Naive thymus-derived CD4-positive, alpha-beta T cell (primary cell): ENCODE measurements around the gene WNT6. TPM values are rescaled to one million over a fixed set of nuclear protein-coding genes. Genes with fewer than 3 reads are reported as not detected.

Experiments used
- ATAC-seq: fragments of 150-1000 bp; cut with Tn5 transposase; 2 replicates; pipeline ENCODE4 v1.10.0; 2021; ENCODE audit warnings: mild to moderate bottlenecking, moderate library complexity
- CTCF ChIA-PET: fragments of 350-600 bp; sonication (Branson Sonifier 250); formaldehyde crosslinking; loops from one replicate; lab custom pipeline; 2021; ENCODE audit warnings: antibody characterized with exemption; lab: Charles Lee
- POLR2A ChIA-PET: fragments of 350-600 bp; sonication (Branson Sonifier 250); formaldehyde crosslinking; loops from one replicate; lab custom pipeline; 2021; ENCODE audit warnings: antibody characterized with exemption, inconsistent platforms; lab: Charles Lee
- DNase-seq, 9 donors: peaks; one replicate each; pipeline versions ENCODE4 v3.0.0 to v3.0.0-alpha.2; 2020 to 2022; ENCODE audit warnings: mixed read lengths in 1 of 9
- H3K27ac ChIP-seq: one replicate; pipeline ENCODE4 v1.7.0; 2013; ENCODE audit warnings: mild to moderate bottlenecking, low read depth, low read length, moderate library complexity
- H3K27me3 ChIP-seq, 2 donors: one replicate each; pipeline ENCODE4 v1.7.0; 2013; ENCODE audit warnings: low read length in 2 of 2, mild to moderate bottlenecking in 2 of 2, moderate library complexity in 2 of 2; ENCODE audit not compliant: control insufficient read depth in 2 of 2, insufficient read depth in 2 of 2
- H3K36me3 ChIP-seq, 3 experiments: 1 replicate in 2 of 3; 2 replicates in 1 of 3; pipeline ENCODE4 v1.7.0; 2013; ENCODE audit warnings: low read length in 3 of 3, mild to moderate bottlenecking in 3 of 3, moderate library complexity in 1 of 3; ENCODE audit not compliant: insufficient read depth in 3 of 3, control insufficient read depth in 2 of 3
- H3K4me1 ChIP-seq, 2 donors: one replicate each; pipeline ENCODE4 v1.7.0; 2013; ENCODE audit warnings: low read length in 2 of 2, mild to moderate bottlenecking in 2 of 2, moderate library complexity in 1 of 2; ENCODE audit not compliant: control insufficient read depth in 2 of 2, insufficient read depth in 2 of 2
- H3K4me3 ChIP-seq: 2 replicates; pipeline ENCODE4 v1.7.0; 2013; ENCODE audit warnings: mild to moderate bottlenecking, low read length
- H3K9me3 ChIP-seq, 3 experiments: 1 replicate in 2 of 3; 2 replicates in 1 of 3; pipeline ENCODE4 v1.7.0; 2013; ENCODE audit warnings: low read length in 3 of 3; ENCODE audit not compliant: control insufficient read depth in 2 of 3
- H3K27ac Mint-ChIP-seq, 9 donors: one replicate each; pipeline ENCODE4 v1.8.0; 2020 to 2022; ENCODE audit warnings: mixed read lengths in 9 of 9, mild to moderate bottlenecking in 8 of 9, moderate library complexity in 5 of 9, inconsistent platforms in 2 of 9
- H3K27me3 Mint-ChIP-seq, 5 donors: one replicate each; pipeline ENCODE4 v1.8.0; 2021 to 2022; ENCODE audit warnings: mixed read lengths in 5 of 5, mild to moderate bottlenecking in 1 of 5
- H3K36me3 Mint-ChIP-seq, 5 donors: one replicate each; pipeline ENCODE4 v1.8.0; 2020 to 2022; ENCODE audit warnings: mixed read lengths in 5 of 5, mild to moderate bottlenecking in 3 of 5, inconsistent platforms in 1 of 5
- H3K4me1 Mint-ChIP-seq, 7 donors: one replicate each; pipeline ENCODE4 v1.8.0; 2020 to 2022; ENCODE audit warnings: mixed read lengths in 7 of 7, mild to moderate bottlenecking in 3 of 7, inconsistent platforms in 1 of 7
- H3K4me3 Mint-ChIP-seq, 10 donors: one replicate each; pipeline ENCODE4 v1.8.0; 2020 to 2022; ENCODE audit warnings: mild to moderate bottlenecking in 10 of 10, mixed read lengths in 10 of 10, moderate library complexity in 6 of 10, inconsistent platforms in 2 of 10
- H3K9me3 Mint-ChIP-seq, 11 donors: one replicate each; pipeline ENCODE4 v1.8.0; 2020 to 2022; ENCODE audit warnings: mixed read lengths in 11 of 11, mild to moderate bottlenecking in 4 of 11, inconsistent platforms in 1 of 11, moderate library complexity in 1 of 11
- intact Hi-C, 2 donors: fragments of 100-400 bp; cut with micrococcal nuclease; formaldehyde crosslinking; loops; one replicate each; pipeline ENCODE4 v1.15.1; 2023
- microRNA-seq: library from miRNA; unstranded; fragments of <30 nt; microRNA quantifications from one replicate; pipeline ENCODE4 v1.2.0, GENCODE V29; 2022; ENCODE audit warnings: borderline microRNAs expressed
- polyA plus RNA-seq, 2 donors: library from polyadenylated mRNA; unstranded; fragments of 300-500 nt; fragmentation: Illumina TruSeq; gene quantifications; one replicate each; pipeline ENCODE4 v1.2.3, GENCODE V29; 2021
- total RNA-seq, 6 experiments: library from RNA in 5 of 6; stranded (reverse) in 5 of 6; gene quantifications; 1 replicate in 5 of 6; 2 replicates in 1 of 6; pipeline ENCODE4 v1.2.3 and lab custom pipeline; 2021 to 2026

The WNT6 gene
- total and polyA plus RNA-seq, 7 experiments from 2014 or later = 0.11 to 0.22 TPM; not detected in 5

GRCh38 chr2:218910741-218911140 lies 51.1 kb downstream of the WNT6 start:
- CTCF ChIA-PET = interaction anchor here (0.7 to 2.3 kb wide), 3 partner anchors 12 to 166 kb away, joined by 3 to 10 read pairs (median 4); no protein-coding TSS in a partner anchor
- POLR2A ChIA-PET = no interaction called here
- H3K9me3 Mint-ChIP-seq = no peaks in the 10 kb centered on the region
- Histone ChIP-seq H3K9me3 (no peaks in the 10 kb centered on the region), H3K4me1 (peaks cover 10 to 12% of the 10 kb centered on the region in 2 donors), H3K36me3 (no peaks in the 10 kb centered on the region), H3K4me3 (no peak overlapping the region), H3K27ac (no peak overlapping the region), H3K27me3 (no peaks in the 10 kb centered on the region)
- peaks cover 0 to 12% (median 6%) of the 10 kb centered on the region in 7 donors for H3K4me1 Mint-ChIP-seq
- H3K36me3 Mint-ChIP-seq = no peaks in the 10 kb centered on the region
- ATAC-seq (no peak), DNase-seq (no peak)
- no peak overlapping the region for H3K4me3 Mint-ChIP-seq
- intact Hi-C loops = loop anchor here in 1 of 2 donors (5.0 kb wide), 1 partner anchor 33 kb away; no protein-coding TSS in a partner anchor
- peaks cover 12 to 42% (median 15%) of the 10 kb centered on the region in 5 donors for H3K27me3 Mint-ChIP-seq
- no peak overlapping the region for H3K27ac Mint-ChIP-seq

DNA sequence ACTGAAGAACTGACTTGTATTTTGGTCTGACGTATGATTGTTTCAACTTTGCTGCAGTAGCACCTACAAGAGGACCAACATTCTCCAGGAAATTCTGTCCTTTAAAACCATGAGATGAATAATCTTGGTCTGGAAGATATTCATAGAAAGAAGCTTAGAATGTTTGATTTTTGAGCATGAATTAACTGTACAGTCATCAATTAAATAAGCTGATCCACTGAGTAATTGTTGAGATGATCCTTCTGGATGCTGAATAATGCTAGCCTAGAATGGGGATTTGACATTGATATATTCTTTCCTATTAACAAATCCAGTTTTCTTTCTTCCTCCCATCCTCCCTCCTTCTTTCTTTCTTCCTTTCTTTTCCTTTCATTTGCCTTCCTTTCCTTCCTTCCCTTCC lies 60.9 kb downstream of the WNT6 start:
- Mint-ChIP-seq H3K4me3 (no peak overlapping the region), H3K27me3 (peaks cover 40 to 75% (median 59%) of the 10 kb centered on the region in 5 donors), H3K9me3 (peaks cover 3 to 15% (median 7%) of the 10 kb centered on the region in 11 donors), H3K36me3 (peaks cover 0 to 9% (median 0%) of the 10 kb centered on the region in 5 donors), H3K4me1 (no peaks in the 10 kb centered on the region), H3K27ac (no peak overlapping the region)
- no peaks in the 10 kb centered on the region for H3K9me3 ChIP-seq
- H3K27ac ChIP-seq = no peak overlapping the region
- CTCF ChIA-PET = no interaction called here
- ATAC-seq = no peak
- H3K4me3 ChIP-seq = no peak overlapping the region
- H3K36me3 ChIP-seq = no peaks in the 10 kb centered on the region
- intact Hi-C loops = no loop called here
- no peaks in the 10 kb centered on the region for H3K27me3 ChIP-seq
- no peak for DNase-seq
- POLR2A ChIA-PET = no interaction called here
- no peaks in the 10 kb centered on the region for H3K4me1 ChIP-seq

Small RNAs within 50 kb of the gene (microRNA-seq; reads per million reads assigned to microRNA genes)
- not detected for gene MIR9500

Other genes starting within 250 kb of the WNT6 start
- 10 to 100 TPM; 38.7 to 49.8 (median 40.8) TPM for gene ZNF142, start 200.2 kb upstream of the WNT6 start, total RNA-seq
- 10 to 100 TPM in 1 of 2 donors, 1 to 10 TPM in 1; 6.0 to 14.3 TPM for gene ZNF142, start 200.2 kb upstream of the WNT6 start, polyA plus RNA-seq
- 10 to 100 TPM; 21.4 to 62.0 (median 49.0) TPM for gene BCS1L, start 200.1 kb upstream of the WNT6 start, total RNA-seq
- 10 to 100 TPM; 15.5 to 21.2 TPM for gene BCS1L, start 200.1 kb upstream of the WNT6 start, polyA plus RNA-seq
- gene RNF25, start 187.8 kb upstream of the WNT6 start, total RNA-seq = 10 to 100 TPM; 12.6 to 33.4 (median 28.3) TPM
- gene RNF25, start 187.8 kb upstream of the WNT6 start, polyA plus RNA-seq = 10 to 100 TPM; 17.4 to 29.5 TPM
- gene STK36, start 187.7 kb upstream of the WNT6 start, total RNA-seq = 10 to 100 TPM; 18.9 to 28.1 (median 19.7) TPM
- gene STK36, start 187.7 kb upstream of the WNT6 start, polyA plus RNA-seq = 1 to 10 TPM; 2.6 to 3.6 TPM
- 10 to 100 TPM; 18.7 to 35.8 (median 21.2) TPM for gene TTLL4, start 149.0 kb upstream of the WNT6 start, total RNA-seq
- gene TTLL4, start 149.0 kb upstream of the WNT6 start, polyA plus RNA-seq = 1 to 10 TPM; 3.6 to 9.8 TPM
- 10 to 100 TPM in 1 of 5 experiments, 1 to 10 TPM in 3, under 1 TPM in 1; 0.19 to 10.6 (median 3.9) TPM for gene CYP27A1, start 77.7 kb upstream of the WNT6 start, total RNA-seq
- under 1 TPM in 1 of 2 donors, not detected in 1; 0.09 TPM for gene CYP27A1, start 77.7 kb upstream of the WNT6 start, polyA plus RNA-seq
- not detected for gene PRKAG3, start 28.0 kb upstream of the WNT6 start, total RNA-seq
- gene PRKAG3, start 28.0 kb upstream of the WNT6 start, polyA plus RNA-seq = not detected
- gene WNT10A, start 21.0 kb downstream of the WNT6 start, total RNA-seq = 1 to 10 TPM in 4 of 5 experiments, under 1 TPM in 1; 0.19 to 4.2 (median 3.0) TPM
- gene WNT10A, start 21.0 kb downstream of the WNT6 start, polyA plus RNA-seq = 1 to 10 TPM in 1 of 2 donors, under 1 TPM in 1; 0.61 to 1.2 TPM
- gene CDK5R2, start 99.9 kb downstream of the WNT6 start, total RNA-seq = not detected
- not detected for gene CDK5R2, start 99.9 kb downstream of the WNT6 start, polyA plus RNA-seq
- not detected for gene FEV, start 125.4 kb downstream of the WNT6 start, total RNA-seq
- not detected for gene FEV, start 125.4 kb downstream of the WNT6 start, polyA plus RNA-seq
- not detected for gene CRYBA2, start 133.6 kb downstream of the WNT6 start, total RNA-seq
- not detected for gene CRYBA2, start 133.6 kb downstream of the WNT6 start, polyA plus RNA-seq
- gene CFAP65, start 181.7 kb downstream of the WNT6 start, total RNA-seq = not detected
- not detected for gene CFAP65, start 181.7 kb downstream of the WNT6 start, polyA plus RNA-seq
- under 1 TPM in 2 of 5 experiments, not detected in 3; 0.17 to 0.24 TPM for gene IHH, start 201.1 kb downstream of the WNT6 start, total RNA-seq
- not detected for gene IHH, start 201.1 kb downstream of the WNT6 start, polyA plus RNA-seq